Esophagus muscularis mucosa (tissue), 3 donors: Measurements from ENCODE around the gene CAMTA1.

Experiments
- POLR2AphosphoS5 ChIP-seq, 2 donors: sonication (generic); formaldehyde crosslinking; IDR thresholded peaks; one replicate each; pipeline ENCODE4 v1.6.1; 2017; ENCODE audit warnings: antibody characterized with exemption in 2 of 2
- TF ChIP-seq, protein P1 (sequence below), 3 experiments: fragments of 200-600 bp in 2 of 3; fragments of 450-650 bp in 1 of 3; sonication (generic) in 2 of 3; IDR thresholded peaks; one replicate each; pipeline ENCODE4 v1.5.1; 2017 to 2019; ENCODE audit warnings: antibody characterized with exemption in 3 of 3, mild to moderate bottlenecking in 2 of 3, moderate library complexity in 1 of 3

- TF ChIP-seq POLR2AphosphoS5 (IDR thresholded peaks at IDR 0.05), result no peak
- TF ChIP-seq, protein P1, sequence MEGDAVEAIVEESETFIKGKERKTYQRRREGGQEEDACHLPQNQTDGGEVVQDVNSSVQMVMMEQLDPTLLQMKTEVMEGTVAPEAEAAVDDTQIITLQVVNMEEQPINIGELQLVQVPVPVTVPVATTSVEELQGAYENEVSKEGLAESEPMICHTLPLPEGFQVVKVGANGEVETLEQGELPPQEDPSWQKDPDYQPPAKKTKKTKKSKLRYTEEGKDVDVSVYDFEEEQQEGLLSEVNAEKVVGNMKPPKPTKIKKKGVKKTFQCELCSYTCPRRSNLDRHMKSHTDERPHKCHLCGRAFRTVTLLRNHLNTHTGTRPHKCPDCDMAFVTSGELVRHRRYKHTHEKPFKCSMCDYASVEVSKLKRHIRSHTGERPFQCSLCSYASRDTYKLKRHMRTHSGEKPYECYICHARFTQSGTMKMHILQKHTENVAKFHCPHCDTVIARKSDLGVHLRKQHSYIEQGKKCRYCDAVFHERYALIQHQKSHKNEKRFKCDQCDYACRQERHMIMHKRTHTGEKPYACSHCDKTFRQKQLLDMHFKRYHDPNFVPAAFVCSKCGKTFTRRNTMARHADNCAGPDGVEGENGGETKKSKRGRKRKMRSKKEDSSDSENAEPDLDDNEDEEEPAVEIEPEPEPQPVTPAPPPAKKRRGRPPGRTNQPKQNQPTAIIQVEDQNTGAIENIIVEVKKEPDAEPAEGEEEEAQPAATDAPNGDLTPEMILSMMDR (IDR thresholded peaks at IDR 0.05), result no peak
These were observed 749.0 kb downstream of the CAMTA1 start for GRCh38 chr1:7534061-7534825.
